OCI-LY1 (cell line): ENCODE measurements around the gene LAMA3.

Source experiments
- H2AFZ ChIP-seq: fragments of 200-600 bp; sonication (generic), shearing (Covaris generic); 2 replicates; pipeline ENCODE4 v1.6.0; 2014; ENCODE audit warnings: antibody characterized with exemption, mild to moderate bottlenecking, low read length
- H3F3A ChIP-seq: fragments of 200-600 bp; sonication (generic), shearing (Covaris generic); 2 replicates; pipeline ENCODE4 v1.6.0; 2014; ENCODE audit warnings: mild to moderate bottlenecking, antibody characterized with exemption, low read length, moderate library complexity; ENCODE audit not compliant: insufficient read depth
- H3K27ac ChIP-seq: fragments of 200-600 bp; sonication (generic); 2 replicates; pipeline ENCODE4 v1.5.1; 2014; ENCODE audit warnings: low read length, mixed run types, mild to moderate bottlenecking, low read depth; ENCODE audit not compliant: poor library complexity, severe bottlenecking
- H3K27me3 ChIP-seq: fragments of 200-600 bp; sonication (generic); 2 replicates; pipeline ENCODE4 v1.6.0; 2014; ENCODE audit warnings: antibody characterized with exemption, mild to moderate bottlenecking, low read length, moderate library complexity; ENCODE audit not compliant: insufficient read depth
- H3K36me3 ChIP-seq: fragments of 200-600 bp; sonication (generic); 2 replicates; pipeline ENCODE4 v1.6.1; 2014; ENCODE audit warnings: mild to moderate bottlenecking, antibody characterized with exemption, low read length, moderate library complexity, mixed read lengths; ENCODE audit not compliant: insufficient read depth
- H3K4me1 ChIP-seq: fragments of 200-600 bp; sonication (generic); 2 replicates; pipeline ENCODE4 v1.5.1; 2014; ENCODE audit warnings: mild to moderate bottlenecking, low read length, moderate library complexity; ENCODE audit not compliant: insufficient read depth, severe bottlenecking
- H3K4me2 ChIP-seq: fragments of 200-600 bp; sonication (generic), shearing (Covaris generic); 2 replicates; pipeline ENCODE4 v1.6.1; 2014; ENCODE audit warnings: low read length
- H3K4me3 ChIP-seq: fragments of 200-600 bp; sonication (generic); 2 replicates; pipeline ENCODE4 v1.5.1; 2014; ENCODE audit warnings: low read length, low read depth, mild to moderate bottlenecking, mixed read lengths; ENCODE audit not compliant: poor library complexity, severe bottlenecking
- H3K79me2 ChIP-seq: fragments of 200-600 bp; shearing (Covaris generic); 2 replicates; pipeline ENCODE4 v1.6.1; 2016; ENCODE audit warnings: mixed run types, low read length, mixed read lengths; ENCODE audit not compliant: insufficient read depth
- H3K9ac ChIP-seq: fragments of 200-600 bp; sonication (generic), shearing (Covaris generic); 2 replicates; pipeline ENCODE4 v1.6.1; 2014; ENCODE audit warnings: mild to moderate bottlenecking, low read length, mixed read lengths
- H3K9me2 ChIP-seq: fragments of 200-600 bp; sonication (generic), shearing (Covaris generic); 2 replicates; pipeline ENCODE4 v1.6.1; 2014; ENCODE audit warnings: low read depth, mild to moderate bottlenecking, low read length, mixed read lengths
- H3K9me3 ChIP-seq: fragments of 200-600 bp; shearing (Covaris generic); 2 replicates; pipeline ENCODE4 v1.6.1; 2014; ENCODE audit warnings: low read length, mixed read lengths
- H4K20me1 ChIP-seq: fragments of 200-600 bp; sonication (generic), shearing (Covaris generic); 2 replicates; pipeline ENCODE4 v1.6.0; 2016; ENCODE audit warnings: mild to moderate bottlenecking, low read length; ENCODE audit not compliant: insufficient read depth
- CTCF ChIP-seq: fragments of 200-600 bp; sonication (generic), shearing (Covaris generic); IDR thresholded peaks from 2 replicates; pipeline ENCODE4 v1.5.1; 2017; ENCODE audit warnings: mild to moderate bottlenecking, antibody characterized with exemption, low read length, moderate library complexity, mixed read lengths
- EZH2 ChIP-seq: fragments of 200-600 bp; sonication (generic), shearing (Covaris generic); IDR thresholded peaks from 2 replicates; pipeline ENCODE4 v1.8.0; 2017; ENCODE audit warnings: borderline replicate concordance, mixed run types, mild to moderate bottlenecking, antibody characterized with exemption, low read length, moderate library complexity, mixed read lengths

Gene LAMA3

GRCh38 chr18:23669804-23670405 is 19.3 kb upstream of the LAMA3 start:
- Histone ChIP-seq H3K27ac (no peak overlapping the region), H3K4me2 (no peak overlapping the region), H3K9me2 (no peaks in the 10 kb centered on the region), H3K4me1 (no peaks in the 10 kb centered on the region), H3K27me3 (0 out of 2 replicates have a peak, but pooled peaks cover 3% of the 10 kb centered on the region), H3K36me3 (no peaks in the 10 kb centered on the region), H3K9ac (no peak overlapping the region), H3F3A (no peaks in the 10 kb centered on the region), H3K79me2 (no peaks in the 10 kb centered on the region), H3K9me3 (no peaks in the 10 kb centered on the region), H4K20me1 (no peaks in the 10 kb centered on the region), H3K4me3 (no peak overlapping the region), H2AFZ (no peak overlapping the region)
- TF ChIP-seq EZH2 (no peak), CTCF (no peak)

GRCh38 chr18:23671564-23671963 is 17.7 kb upstream of the LAMA3 start:
- no peaks in the 10 kb centered on the region for H3K9me3 ChIP-seq
- H3K4me2 ChIP-seq, result no peak overlapping the region
- H3K9ac ChIP-seq, result no peak overlapping the region
- no peak overlapping the region for H2AFZ ChIP-seq
- no peaks in the 10 kb centered on the region for H3K79me2 ChIP-seq
- no peaks in the 10 kb centered on the region for H3K4me1 ChIP-seq
- no peaks in the 10 kb centered on the region for H4K20me1 ChIP-seq
- no peaks in the 10 kb centered on the region for H3K9me2 ChIP-seq
- no peaks in the 10 kb centered on the region; the same call in 1 of the 2 replicates for H3K27me3 ChIP-seq
- H3K4me3 ChIP-seq, result no peak overlapping the region
- no peaks in the 10 kb centered on the region for H3F3A ChIP-seq
- no peaks in the 10 kb centered on the region for H3K36me3 ChIP-seq
- no peak for TF ChIP-seq CTCF
- no peak for TF ChIP-seq EZH2
- H3K27ac ChIP-seq, result no peak overlapping the region

GRCh38 chr18:23673725-23674124 is 15.5 kb upstream of the LAMA3 start:
- H4K20me1 ChIP-seq, result no peaks in the 10 kb centered on the region
- no peak overlapping the region for H2AFZ ChIP-seq
- no peaks in the 10 kb centered on the region for H3K4me1 ChIP-seq
- no peaks in the 10 kb centered on the region for H3K9me2 ChIP-seq
- no peaks in the 10 kb centered on the region for H3F3A ChIP-seq
- no peaks in the 10 kb centered on the region for H3K79me2 ChIP-seq
- H3K27ac ChIP-seq, result no peak overlapping the region
- no peaks in the 10 kb centered on the region for H3K9me3 ChIP-seq
- H3K4me2 ChIP-seq, result no peak overlapping the region
- TF ChIP-seq EZH2 (no peak), CTCF (no peak)
- H3K27me3 ChIP-seq, result no peaks in the 10 kb centered on the region; the same call in 1 of the 2 replicates
- no peak overlapping the region for H3K4me3 ChIP-seq
- no peak overlapping the region for H3K9ac ChIP-seq
- H3K36me3 ChIP-seq, result no peaks in the 10 kb centered on the region
